Erythroblast (primary cell): ENCODE results near the gene DHX16.

Experiments used
- GATA1 ChIP-seq: IDR thresholded peaks from 2 replicates; pipeline ENCODE4 v1.6.1; 2011; ENCODE audit warnings: low read depth, mild to moderate bottlenecking, control low read depth, low read length, moderate library complexity
- POLR2A ChIP-seq: IDR thresholded peaks from 2 replicates; pipeline ENCODE4 v1.6.1; 2011; ENCODE audit warnings: mild to moderate bottlenecking, low read length

GRCh38 chr6:30720738-30721197, 48.0 kb upstream of the DHX16 start:
- TF ChIP-seq POLR2A (no peak), GATA1 (no peak)
